HL-60 (cell line): ENCODE measurements around the gene CNKSR2.

Experiments used
- DNase-seq, 2 experiments: peaks; one replicate each; pipeline ENCODE4 v3.0.0-alpha.2; 2010 to 2020; ENCODE audit warnings: low read depth in 1 of 2, low spot score in 1 of 2
- H3K27ac ChIP-seq: fragments of 250-450 bp; sonication (Bioruptor Pico); replicated peaks from 2 replicates; pipeline ENCODE4 v1.5.1; 2020; ENCODE audit warnings: mild to moderate bottlenecking, moderate library complexity
- H3K27me3 ChIP-seq: fragments of 250-450 bp; sonication (Bioruptor Pico); 2 replicates; pipeline ENCODE4 v1.5.1; 2021; ENCODE audit warnings: mild to moderate bottlenecking, moderate library complexity; ENCODE audit not compliant: insufficient read depth, poor library complexity, severe bottlenecking
- H3K4me3 ChIP-seq: replicated peaks from 2 replicates; pipeline ENCODE4 v1.5.1; 2011; ENCODE audit warnings: mild to moderate bottlenecking, control low read depth, low read length; ENCODE audit not compliant: insufficient read depth
- GABPA ChIP-seq: IDR thresholded peaks from 2 replicates; pipeline ENCODE4 v1.6.1; 2012; ENCODE audit warnings: low read depth
- POLR2AphosphoS5 ChIP-seq: IDR thresholded peaks from 2 replicates; pipeline ENCODE4 v1.6.1; 2012; ENCODE audit warnings: low read depth
- REST ChIP-seq: IDR thresholded peaks from 2 replicates; pipeline ENCODE4 v1.6.1; 2012; ENCODE audit warnings: low read depth; ENCODE audit not compliant: insufficient replicate concordance
- SPI1 ChIP-seq: IDR thresholded peaks from 2 replicates; pipeline ENCODE4 v1.6.1; 2012; ENCODE audit warnings: low read depth, mild to moderate bottlenecking, borderline replicate concordance
- TF ChIP-seq, protein P1 (sequence below): IDR thresholded peaks from one replicate; pipeline ENCODE4 v1.5.1; 2011; ENCODE audit warnings: low read length, control low read depth, inconsistent platforms; ENCODE audit not compliant: insufficient read depth

Gene CNKSR2

DNA sequence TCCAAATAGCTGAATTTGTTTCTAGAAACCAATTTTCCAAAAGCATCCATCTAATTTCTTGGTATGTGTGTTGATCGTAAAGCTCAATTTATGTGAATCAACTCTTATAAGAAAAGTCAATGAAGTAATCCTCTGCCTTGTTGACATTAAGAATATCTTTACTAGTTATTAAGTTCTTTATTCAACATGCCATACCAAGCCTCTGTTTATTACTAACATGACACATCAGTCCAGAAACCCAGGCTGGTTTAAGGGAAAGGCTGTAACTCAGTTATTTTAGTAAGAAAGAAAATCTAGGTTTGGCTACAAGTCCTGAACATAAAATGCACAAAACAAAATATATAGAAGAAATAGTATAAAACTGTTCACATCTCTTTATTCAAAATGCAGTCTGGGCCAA is 235.9 kb downstream of the CNKSR2 start:
- TF ChIP-seq, protein P1, sequence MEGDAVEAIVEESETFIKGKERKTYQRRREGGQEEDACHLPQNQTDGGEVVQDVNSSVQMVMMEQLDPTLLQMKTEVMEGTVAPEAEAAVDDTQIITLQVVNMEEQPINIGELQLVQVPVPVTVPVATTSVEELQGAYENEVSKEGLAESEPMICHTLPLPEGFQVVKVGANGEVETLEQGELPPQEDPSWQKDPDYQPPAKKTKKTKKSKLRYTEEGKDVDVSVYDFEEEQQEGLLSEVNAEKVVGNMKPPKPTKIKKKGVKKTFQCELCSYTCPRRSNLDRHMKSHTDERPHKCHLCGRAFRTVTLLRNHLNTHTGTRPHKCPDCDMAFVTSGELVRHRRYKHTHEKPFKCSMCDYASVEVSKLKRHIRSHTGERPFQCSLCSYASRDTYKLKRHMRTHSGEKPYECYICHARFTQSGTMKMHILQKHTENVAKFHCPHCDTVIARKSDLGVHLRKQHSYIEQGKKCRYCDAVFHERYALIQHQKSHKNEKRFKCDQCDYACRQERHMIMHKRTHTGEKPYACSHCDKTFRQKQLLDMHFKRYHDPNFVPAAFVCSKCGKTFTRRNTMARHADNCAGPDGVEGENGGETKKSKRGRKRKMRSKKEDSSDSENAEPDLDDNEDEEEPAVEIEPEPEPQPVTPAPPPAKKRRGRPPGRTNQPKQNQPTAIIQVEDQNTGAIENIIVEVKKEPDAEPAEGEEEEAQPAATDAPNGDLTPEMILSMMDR = no peak
- no peak for TF ChIP-seq GABPA
- no peak for TF ChIP-seq SPI1
- no peak for TF ChIP-seq POLR2AphosphoS5
- TF ChIP-seq REST = no peak
- Histone ChIP-seq H3K27ac (no peak overlapping the region), H3K4me3 (no peak overlapping the region), H3K27me3 (no peaks in the 10 kb centered on the region)
- no peak for DNase-seq

DNA sequence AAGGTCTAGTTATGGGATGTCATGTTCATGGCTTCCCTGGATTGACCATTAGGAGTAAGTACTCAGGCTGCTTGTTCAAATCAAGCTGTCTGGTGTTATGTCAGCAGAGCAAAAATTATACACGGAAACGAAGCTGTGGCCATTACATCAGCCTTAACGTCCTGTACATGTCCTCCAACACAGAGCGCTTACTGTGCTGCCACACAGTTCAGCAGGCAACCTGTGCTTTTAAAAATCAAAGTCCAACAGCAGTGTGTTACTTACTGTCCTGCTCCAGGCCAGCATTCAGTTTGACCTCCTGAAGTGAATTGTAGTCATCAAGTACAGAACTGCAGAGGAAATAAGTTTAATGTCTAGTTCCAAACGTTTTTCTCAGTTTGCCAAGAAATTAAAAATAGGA is 237.9 kb downstream of the CNKSR2 start:
- H3K4me3 ChIP-seq = no peak overlapping the region
- no peaks in the 10 kb centered on the region for H3K27me3 ChIP-seq
- no peak for DNase-seq
- TF ChIP-seq POLR2AphosphoS5 = no peak
- H3K27ac ChIP-seq = no peak overlapping the region

- Histone ChIP-seq H3K4me3 (no peak overlapping the region), H3K27me3 (no peaks in the 10 kb centered on the region), H3K27ac (no peak overlapping the region)
- TF ChIP-seq, protein P1 = no peak
- TF ChIP-seq GABPA (no peak), POLR2AphosphoS5 (no peak), SPI1 (no peak), REST (no peak)
- no peak for DNase-seq
These were observed 242.2 kb downstream of the CNKSR2 start for GRCh38 chrX:21616386-21616785.

DNA sequence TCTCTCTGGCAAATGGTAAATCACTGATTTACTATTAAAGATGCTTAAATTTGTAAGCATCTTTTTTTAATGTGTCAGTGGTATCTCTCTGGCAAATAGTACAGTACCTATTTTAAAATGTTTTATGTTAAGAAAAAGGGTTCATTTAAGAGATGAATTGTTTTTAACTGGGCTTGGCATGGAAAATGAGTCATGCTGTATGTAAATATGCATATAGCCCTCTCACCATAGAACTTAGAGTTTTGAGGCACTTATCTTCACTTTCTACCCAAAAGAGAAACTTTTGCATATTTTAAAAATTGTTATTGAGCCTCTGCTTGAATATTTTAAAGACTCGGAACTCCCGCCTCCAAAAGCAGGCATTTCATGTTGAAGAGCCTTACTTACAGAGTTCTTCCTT is 246.0 kb downstream of the CNKSR2 start:
- no peak for TF ChIP-seq GABPA
- TF ChIP-seq REST = no peak
- TF ChIP-seq, protein P1 = no peak
- no peak for TF ChIP-seq SPI1
- no peak for TF ChIP-seq POLR2AphosphoS5

More for the DNA sequence above, 246.0 kb downstream of the CNKSR2 start:
- H3K27ac ChIP-seq = no peak overlapping the region
- no peak overlapping the region for H3K4me3 ChIP-seq
- no peak for DNase-seq
- H3K27me3 ChIP-seq = no peaks in the 10 kb centered on the region
